Right lung (tissue), 5 donors: ENCODE data around the gene REEP2. TPM values are rescaled to one million over a fixed set of nuclear protein-coding genes. Genes with fewer than 3 reads are reported as not detected.

Source experiments
- DNase-seq, 2 donors: peaks; one replicate each; pipeline ENCODE4 v3.0.0-alpha.2; 2013
- polyA plus RNA-seq, 5 donors: library from polyadenylated mRNA; unstranded; fragments of 120-200 nt; gene quantifications; one replicate each; pipeline versions ENCODE4 v1.2.1 to v1.2.3, GENCODE V29; 2013; ENCODE audit warnings: inconsistent platforms in 1 of 5, low replicate concordance in 1 of 5; ENCODE audit not compliant: insufficient read length in 5 of 5, insufficient read depth in 1 of 5

REEP2 gene
- polyA plus RNA-seq, 5 donors, result 1.5 to 2.4 (median 1.9) TPM

- no peak for DNase-seq
Observed at GRCh38 chr5:138492560-138493045, 53.7 kb downstream of the REEP2 start.

- DNase-seq, result no peak
Observed at GRCh38 chr5:138495351-138495750, 56.5 kb downstream of the REEP2 start.

Other genes starting within 250 kb of the REEP2 start
- 10 to 100 TPM; 46.2 to 67.0 (median 59.3) TPM for gene CDC23, start 225.7 kb upstream of the REEP2 start, polyA plus RNA-seq
- gene GFRA3, start 164.4 kb upstream of the REEP2 start, polyA plus RNA-seq, result 1 to 10 TPM; 2.7 to 5.5 (median 3.2) TPM
- gene CDC25C, start 107.3 kb upstream of the REEP2 start, polyA plus RNA-seq, result 10 to 100 TPM in 3 of 5 donors, 1 to 10 TPM in 2; 5.7 to 16.4 (median 10.2) TPM
- 10 to 100 TPM; 37.8 to 46.9 (median 40.3) TPM for gene FAM53C, start 100.8 kb upstream of the REEP2 start, polyA plus RNA-seq
- 10 to 100 TPM; 58.7 to 86.0 (median 76.6) TPM for gene KDM3B, start 86.4 kb upstream of the REEP2 start, polyA plus RNA-seq
- gene EGR1, start 26.4 kb downstream of the REEP2 start, polyA plus RNA-seq, result 100 to 1,000 TPM in 4 of 5 donors, 10 to 100 TPM in 1; 44.6 to 383 (median 307) TPM
- 10 to 100 TPM; 62.5 to 84.3 (median 72.0) TPM for gene ETF1, start 104.2 kb downstream of the REEP2 start, polyA plus RNA-seq
- 100 to 1,000 TPM; 182 to 221 (median 212) TPM for gene HSPA9, start 136.3 kb downstream of the REEP2 start, polyA plus RNA-seq